LoVo (cell line): Measurements from ENCODE around the gene KHDC1L.
"Not testable (repeated sequence)": the region's sequence is repeated elsewhere in the genome, so short reads cannot be mapped to it uniquely, and the experiment has no call there.

ENCODE experiments used
- DNase-seq: peaks from one replicate; pipeline ENCODE4 v3.0.0-alpha.2; 2016; ENCODE audit warnings: low spot score

KHDC1L gene

DNA sequence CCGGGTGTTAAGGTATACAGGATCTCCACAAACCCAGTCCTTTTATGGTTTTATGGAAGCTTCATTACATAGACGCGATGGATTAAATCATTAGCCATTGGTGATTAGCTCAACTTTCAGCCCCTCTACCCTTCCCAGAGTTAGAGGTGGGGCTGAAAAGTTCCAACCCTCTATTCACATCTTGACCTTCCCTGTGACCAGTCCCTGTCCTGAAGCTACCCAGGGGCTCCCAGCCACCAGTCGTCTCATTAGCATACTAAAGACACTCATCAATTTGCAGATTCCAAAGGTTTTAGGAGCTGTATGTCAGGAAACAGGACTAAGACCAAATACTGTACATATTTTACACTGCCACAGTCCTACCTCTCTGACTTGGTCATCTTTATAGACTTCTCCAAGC, 21.0 kb downstream of the KHDC1L start:
- no peak for DNase-seq

DNA sequence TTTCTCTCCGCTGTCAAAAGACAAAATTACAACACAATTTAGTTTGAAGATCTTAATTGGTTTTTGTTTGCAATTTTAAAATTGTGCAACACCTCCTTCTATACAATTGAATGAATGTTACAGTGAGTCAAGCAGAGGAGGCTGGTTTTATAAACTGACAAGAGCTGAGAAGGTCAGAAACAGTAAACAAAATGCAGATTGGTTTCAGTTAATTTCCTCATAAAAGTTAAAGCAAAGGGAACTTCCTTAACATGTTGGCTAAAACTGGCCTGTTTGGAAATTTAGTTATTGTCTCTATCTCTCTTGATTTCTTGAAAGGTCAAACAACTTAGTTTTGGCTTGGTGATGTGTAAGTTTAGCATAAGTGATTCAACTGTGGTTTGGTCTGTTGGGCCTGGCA, 22.2 kb downstream of the KHDC1L start:
- DNase-seq: no peak

DNA sequence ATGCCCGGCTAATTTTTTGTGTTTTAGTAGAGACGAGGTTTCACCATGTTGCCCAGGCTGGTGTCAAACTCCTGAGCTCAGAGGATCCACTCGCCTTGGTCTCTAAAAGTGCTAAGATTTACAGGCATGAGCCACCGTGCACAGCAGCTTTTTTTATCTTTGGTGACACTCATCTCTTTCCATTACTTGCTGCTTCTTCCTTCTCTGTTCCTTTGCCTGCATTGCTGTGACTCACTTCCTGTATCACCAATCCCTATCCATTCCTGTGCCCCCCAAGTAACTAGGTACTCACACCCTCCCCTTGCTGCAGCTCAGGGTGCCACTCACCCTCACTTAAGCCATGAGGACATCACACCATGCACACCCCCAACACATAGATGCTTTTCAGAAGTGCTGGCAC, 24.6 kb downstream of the KHDC1L start:
- DNase-seq: no peak

DNA sequence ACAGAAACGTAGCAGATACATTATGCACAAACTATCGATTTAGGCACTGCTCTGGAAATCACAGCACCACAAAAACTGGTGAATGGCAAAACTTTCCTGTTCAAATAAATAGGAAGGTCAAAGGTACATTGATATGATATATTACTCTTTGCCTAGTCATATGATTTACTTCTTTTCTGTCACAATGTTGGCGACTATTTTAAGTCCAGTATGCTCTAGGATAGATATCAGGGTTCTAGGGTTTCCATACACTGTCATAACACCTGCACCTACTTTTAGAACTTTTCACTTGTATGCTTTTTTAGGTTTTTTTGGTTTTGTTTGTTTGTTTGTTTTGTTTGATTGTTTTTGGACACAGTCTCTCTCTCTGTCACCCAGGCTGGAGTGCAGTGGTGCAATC, 25.0 kb downstream of the KHDC1L start:
- DNase-seq: no peak

DNA sequence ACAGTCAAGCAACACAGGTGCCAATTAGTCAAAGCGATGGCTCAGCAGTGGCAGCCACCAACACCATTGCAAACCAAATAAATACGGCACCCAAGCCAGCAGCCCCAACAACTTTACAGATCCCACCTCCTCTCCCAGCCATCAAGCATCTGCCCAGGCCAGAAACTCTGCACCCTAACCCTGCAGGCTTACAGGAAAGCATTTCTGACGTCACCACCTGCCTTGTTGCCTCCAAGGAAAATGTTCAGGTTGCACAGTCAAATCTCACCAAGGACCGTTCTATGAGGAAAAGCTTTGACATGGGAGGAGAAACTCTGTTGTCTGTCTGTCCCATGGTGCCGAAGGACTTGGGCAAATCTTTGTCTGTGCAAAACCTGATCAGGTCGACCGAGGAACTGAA, 30.6 kb downstream of the KHDC1L start:
- DNase-seq: no peak

DNA sequence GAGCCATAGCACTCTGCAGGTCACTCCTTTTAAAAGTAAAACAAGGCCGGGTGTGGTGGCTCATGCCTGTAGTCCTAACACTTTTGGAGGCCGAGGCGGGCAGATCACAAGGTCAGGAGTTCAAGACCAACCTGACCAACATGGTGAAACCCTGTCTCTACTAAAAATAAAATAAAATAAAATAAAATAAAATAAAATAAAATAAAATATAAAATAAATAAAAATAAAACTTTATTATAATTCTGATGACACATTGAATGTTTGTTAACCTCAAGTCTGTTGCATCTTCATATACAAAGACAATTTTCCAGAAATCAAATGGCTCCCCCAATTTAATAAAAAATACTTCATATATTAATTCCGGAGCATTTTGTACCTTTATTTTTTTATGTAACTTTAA, 32.0 kb downstream of the KHDC1L start:
- DNase-seq: not testable (repeated sequence)

DNA sequence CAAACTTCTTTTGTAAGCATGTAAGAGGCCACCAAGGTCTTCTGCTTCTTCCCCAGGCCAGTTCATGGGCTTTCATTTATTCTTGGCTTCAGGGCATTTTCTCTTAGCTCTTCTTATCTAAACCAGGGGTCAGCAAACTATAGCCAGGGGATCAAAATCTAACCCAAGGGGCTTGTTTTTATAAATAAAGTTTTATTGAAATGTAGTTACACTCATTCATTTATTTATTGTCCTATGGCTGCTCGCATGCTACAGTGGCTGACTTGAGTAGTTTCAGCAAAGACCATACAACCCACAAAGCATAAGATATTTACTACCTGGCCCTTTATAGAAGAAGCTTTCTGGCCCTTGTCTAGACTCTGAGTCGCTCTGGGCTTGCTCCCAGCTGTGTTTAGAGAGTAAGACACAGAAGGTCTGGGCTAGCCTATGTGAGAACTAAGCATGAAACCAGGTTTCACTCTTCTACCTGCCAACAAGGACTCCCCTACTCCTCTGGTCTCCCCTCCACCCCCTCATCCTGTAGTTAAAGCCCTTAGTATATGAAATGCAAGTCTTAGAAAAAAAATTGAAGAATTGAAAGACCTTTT, 43.2 kb downstream of the KHDC1L start:
- DNase-seq: no peak

DNA sequence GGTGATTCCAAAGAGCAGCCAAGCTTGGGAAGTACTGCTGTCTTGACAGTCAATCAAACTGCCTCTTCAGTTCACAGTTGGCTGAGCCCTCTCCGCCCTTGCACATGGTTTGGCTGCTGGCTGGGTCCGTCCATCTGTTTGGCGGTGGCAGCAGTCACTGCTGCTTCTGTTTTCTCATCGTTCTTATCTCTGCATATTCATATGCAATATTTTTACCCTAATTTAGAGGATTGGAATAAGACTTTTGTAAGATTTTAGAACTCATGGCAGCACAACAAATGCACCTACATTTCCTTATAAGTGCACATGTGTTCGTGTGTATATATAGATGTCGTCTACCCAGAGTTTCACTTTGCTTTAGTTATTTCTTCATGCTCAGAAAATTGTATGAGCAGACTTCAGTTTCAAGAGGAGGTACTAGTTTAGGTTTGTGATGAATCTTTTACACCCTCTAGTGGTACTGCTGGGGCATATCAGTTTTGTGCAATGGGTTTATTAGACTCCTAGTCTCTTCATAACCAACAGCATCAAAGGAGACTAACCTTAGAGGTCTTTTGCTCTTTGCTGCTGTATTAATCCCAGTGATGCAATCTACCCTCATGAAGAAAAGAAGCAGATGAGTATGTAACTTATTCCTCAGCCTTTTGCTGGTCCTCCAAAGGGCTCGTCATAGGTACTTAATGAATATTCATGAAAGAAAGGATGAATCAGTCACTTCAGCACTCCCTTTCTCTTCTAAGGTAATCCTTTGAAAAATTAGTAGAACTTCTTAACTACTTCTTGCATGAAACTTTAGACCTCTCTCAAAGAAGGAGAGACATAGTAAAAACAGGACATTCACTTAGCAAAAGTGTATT, 44.3 kb downstream of the KHDC1L start:
- DNase-seq: peak; percentile 62

DNA sequence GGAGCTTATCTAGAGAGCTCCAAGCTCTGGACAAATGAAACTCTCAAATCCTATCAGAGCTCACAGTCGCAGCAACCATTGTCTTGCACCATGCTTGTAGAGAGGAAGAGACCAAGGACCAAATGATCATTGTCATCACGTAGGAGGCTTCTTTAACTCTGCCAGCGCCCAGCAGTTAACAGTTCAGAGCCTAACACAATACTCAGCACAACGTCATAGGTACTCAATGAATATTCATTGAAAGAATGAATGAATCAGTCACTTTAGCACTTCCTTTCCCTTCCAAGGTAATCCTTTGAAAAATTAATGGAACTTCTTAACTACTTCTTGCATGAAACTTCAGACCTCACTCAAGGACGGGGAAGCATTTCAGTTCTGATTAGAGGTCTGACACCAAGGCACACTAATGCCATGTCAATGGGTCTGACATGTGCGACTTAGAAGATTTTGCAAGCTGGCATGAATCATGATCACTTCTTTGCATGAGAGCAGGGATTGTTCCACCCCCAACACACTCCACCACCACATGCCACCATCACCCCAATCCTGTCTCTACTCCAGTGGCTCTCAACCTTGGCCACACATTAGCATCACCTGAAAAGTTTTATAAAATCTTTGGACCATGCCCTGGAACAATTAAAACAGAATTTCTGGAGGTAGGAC, 45.1 kb downstream of the KHDC1L start:
- no peak for DNase-seq

DNA sequence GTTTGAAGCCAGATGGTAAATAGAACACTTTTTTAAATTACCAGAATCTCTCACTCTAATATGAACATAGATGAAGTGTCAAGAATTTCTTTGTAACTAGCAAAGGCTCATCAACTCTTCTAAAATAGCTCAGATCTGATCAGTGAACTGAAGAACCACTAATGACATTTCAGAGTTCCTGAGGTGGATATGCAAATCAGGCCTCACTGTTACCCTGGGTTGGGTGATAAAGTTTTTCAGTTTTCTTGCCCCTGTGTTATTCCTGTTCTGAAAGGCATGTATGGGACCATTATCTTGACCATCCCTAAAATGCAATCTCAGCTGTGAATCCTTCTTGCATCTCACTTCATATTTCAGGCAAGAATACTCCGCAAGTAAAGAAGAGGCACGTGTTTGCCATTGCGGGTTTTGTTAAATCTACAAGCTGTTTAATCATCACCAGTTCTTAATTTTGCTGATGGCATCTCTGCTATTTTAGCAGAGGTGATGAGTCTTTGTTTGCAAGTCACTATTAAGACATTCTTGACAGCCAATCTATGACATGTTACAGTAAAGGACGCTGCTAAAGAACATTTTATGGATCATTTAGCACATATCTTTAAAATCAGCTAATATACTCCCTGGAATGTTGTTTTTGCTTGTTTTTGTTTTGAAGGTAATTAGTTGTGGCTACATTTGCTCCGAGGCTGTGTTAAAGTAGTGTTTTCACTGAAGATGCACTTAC, 47.9 kb downstream of the KHDC1L start:
- DNase-seq: no peak

DNA sequence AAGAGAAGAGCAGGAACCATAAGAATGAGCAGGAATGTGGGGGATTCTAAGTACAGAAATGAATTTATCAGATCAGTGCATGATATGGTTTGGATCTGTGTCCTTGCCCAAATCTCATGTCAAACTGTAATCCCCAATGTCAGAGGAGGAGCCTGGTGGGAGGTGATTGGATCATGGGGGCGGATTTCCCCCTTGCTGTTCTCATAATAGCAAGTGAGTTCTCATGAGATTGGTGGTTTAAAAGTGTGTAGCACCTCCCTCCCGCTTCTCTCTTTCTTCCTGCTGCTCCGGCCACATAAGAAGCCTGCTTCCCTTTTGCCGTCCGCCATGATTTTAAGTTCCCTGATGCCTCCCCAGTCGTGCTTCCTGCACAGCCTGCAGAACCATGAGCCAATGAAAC, 49.2 kb downstream of the KHDC1L start:
- no peak for DNase-seq

DNA sequence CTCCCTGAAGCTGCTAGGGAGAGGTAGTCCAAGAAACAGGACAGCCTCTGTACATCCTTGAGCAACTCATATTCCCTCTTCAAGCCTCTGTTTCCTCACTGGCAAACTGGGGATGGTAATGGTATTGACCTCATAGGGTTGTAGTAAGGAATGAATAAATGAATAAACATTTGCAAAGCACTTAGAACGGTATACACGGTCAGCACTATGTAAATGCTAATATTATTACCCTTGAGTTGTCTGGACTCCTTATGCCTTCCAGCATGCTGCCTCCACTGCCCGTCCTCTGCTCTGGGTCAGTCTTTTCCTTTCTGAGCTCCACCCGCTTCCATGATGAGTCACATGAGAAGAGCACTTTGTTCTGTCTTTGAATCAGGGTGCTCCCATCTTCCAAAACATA, 50.6 kb downstream of the KHDC1L start:
- no peak for DNase-seq
